ENCODE results near the gene KRT86. TPM values are rescaled to one million over a fixed set of nuclear protein-coding genes. Genes with fewer than 3 reads are reported as not detected.

The KRT86 gene
- polyA plus RNA-seq, 2 of the 4 experiments (the other 2 are of a cell fraction), result 23.5 to 378 TPM

- Histone ChIP-seq H3K9me3 (no peaks in the 10 kb centered on the region), H3K4me3 (no peak overlapping the region), H3K4me2 (no peak overlapping the region), H3K27ac (peak overlapping the region in 1 of 2 experiments; percentile 52; a peak in 3 of 6 replicates), H3K4me1 (peaks cover 5% of the 10 kb centered on the region; the same call in 1 of the 3 replicates)
- 89% methylated on average over 9 of the region's 9 CpGs for WGBS (ENCODE audit: missing lambda C conversion rate)
- CTCF ChIA-PET, result interaction anchor here (1.0 to 8.7 kb wide), 7 partner anchors 10 to 162 kb away, joined by 3 to 217 read pairs (median 33); partner anchors contain the start of gene KRT83
- POLR2A ChIA-PET, result no interaction called here
- DNase-seq (ENCODE audit: low read depth in 1 of 2, low spot score in 1 of 2) (no peak), FAIRE-seq (no peak), ATAC-seq (no peak)
- no peak for TF ChIP-seq PHF8 (IDR thresholded peaks at IDR 0.05; ENCODE audit: borderline replicate concordance, low read depth)
- no peak for TF ChIP-seq HEYL (CRISPR knock-in tag; IDR thresholded peaks at IDR 0.05)
- TF ChIP-seq RCOR1 (IDR thresholded peaks at IDR 0.05; ENCODE audit: low read depth, low read length), result no peak
- no peak for TF ChIP-seq CHD2 (IDR thresholded peaks at IDR 0.05; ENCODE audit: low read length, partially characterized antibody)
- no peak for TF ChIP-seq TP53 (CRISPR knock-in tag; IDR thresholded peaks at IDR 0.05)
- TF ChIP-seq TFCP2L1 (CRISPR knock-in tag; IDR thresholded peaks at IDR 0.05), result no peak
- TF ChIP-seq RARB (CRISPR knock-in tag; IDR thresholded peaks at IDR 0.05), result no peak
- TF ChIP-seq SMC3 (IDR thresholded peaks at IDR 0.05), result no peak
- TF ChIP-seq ZSCAN20 (CRISPR knock-in tag; IDR thresholded peaks at IDR 0.05), result no peak
- TF ChIP-seq E2F6 (IDR thresholded peaks at IDR 0.05; ENCODE audit: borderline replicate concordance, low read depth), result no peak
- no peak for TF ChIP-seq HES2 (IDR thresholded peaks at IDR 0.05)
- TF ChIP-seq ZC3H11A (IDR thresholded peaks at IDR 0.05), result no peak
- TF ChIP-seq MAZ (IDR thresholded peaks at IDR 0.05; ENCODE audit: borderline replicate concordance, low read depth, low read length), result no peak
- TF ChIP-seq HDAC2 (IDR thresholded peaks at IDR 0.05), result no peak
- TF ChIP-seq RNF2 (IDR thresholded peaks at IDR 0.05; ENCODE audit: borderline replicate concordance, low read depth), result no peak
- TF ChIP-seq HOXB13 (CRISPR knock-in tag; IDR thresholded peaks at IDR 0.05; ENCODE audit: low read depth), result no peak
Observed at GRCh38 chr12:52313926-52314325, 39.5 kb downstream of the KRT86 start.

- ChIA-PET CTCF (interaction anchor here (0.6 to 4.9 kb wide), 8 partner anchors 8 to 599 kb away, joined by 3 to 37 read pairs (median 6); no protein-coding TSS in a partner anchor), POLR2A (no interaction called here)
- no peak overlapping the region for H3K4me3 ChIP-seq
- no peaks in the 10 kb centered on the region for H3K9me3 ChIP-seq
- H3K4me1 ChIP-seq, result peaks cover 7% of the 10 kb centered on the region; the same call in 1 of the 3 replicates
- FAIRE-seq (no peak), ATAC-seq (no peak), DNase-seq (ENCODE audit: low read depth in 1 of 2, low spot score in 1 of 2) (no peak)
- TF ChIP-seq CBX8 (IDR thresholded peaks at IDR 0.05) (no peak), MAZ (IDR thresholded peaks at IDR 0.05; ENCODE audit: borderline replicate concordance, low read depth, low read length) (no peak), GATA3 (IDR thresholded peaks at IDR 0.05; ENCODE audit: borderline replicate concordance) (no peak), NPAS2 (CRISPR knock-in tag; IDR thresholded peaks at IDR 0.05; ENCODE audit: borderline replicate concordance) (no peak), TP53 (CRISPR knock-in tag; IDR thresholded peaks at IDR 0.05) (no peak), PBX3 (IDR thresholded peaks at IDR 0.05) (no peak), MYC (IDR thresholded peaks at IDR 0.05; ENCODE audit: borderline replicate concordance, low read length) (no peak), ZNF302 (CRISPR knock-in tag; IDR thresholded peaks at IDR 0.05) (no peak), RARB (CRISPR knock-in tag; IDR thresholded peaks at IDR 0.05) (no peak), CHD2 (IDR thresholded peaks at IDR 0.05; ENCODE audit: low read length, partially characterized antibody) (no peak), BCL3 (IDR thresholded peaks at IDR 0.05) (no peak), HOXB5 (CRISPR knock-in tag; IDR thresholded peaks at IDR 0.05) (no peak), HMGXB4 (CRISPR knock-in tag; IDR thresholded peaks at IDR 0.05; ENCODE audit: borderline replicate concordance) (no peak), HOXB13 (CRISPR knock-in tag; IDR thresholded peaks at IDR 0.05; ENCODE audit: low read depth) (no peak), SMC3 (IDR thresholded peaks at IDR 0.05) (no peak), JUNB (IDR thresholded peaks at IDR 0.05) (no peak)
- 72% methylated on average over 6 of the region's 13 CpGs for WGBS (ENCODE audit: missing lambda C conversion rate)
- H3K27ac ChIP-seq, result peak overlapping the region in 1 of 2 experiments; percentile 52; a peak in 3 of 6 replicates
- no peak overlapping the region for H3K4me2 ChIP-seq
Observed at GRCh38 chr12:52314511-52314910, 40.1 kb downstream of the KRT86 start.
